Common myeloid progenitor, CD34-positive (primary cell): ENCODE data around the gene C5orf34.

Experiments
- CTCF ChIA-PET: fragments of 350-600 bp; sonication (Branson Sonifier 250); formaldehyde crosslinking; loops from one replicate; lab custom pipeline; 2021; ENCODE audit warnings: antibody characterized with exemption; lab: Charles Lee
- POLR2A ChIA-PET: fragments of 350-600 bp; sonication (Branson Sonifier 250); formaldehyde crosslinking; loops from one replicate; lab custom pipeline; 2021; ENCODE audit warnings: antibody characterized with exemption; lab: Charles Lee
- DNase-seq, 3 donors: peaks; one replicate each; pipeline versions ENCODE4 v3.0.0 to v3.0.0-alpha.2; 2013
- H3K27ac ChIP-seq, 2 experiments: 1 replicate in 1 of 2; 2 replicates in 1 of 2; pipeline ENCODE4 v1.7.0; 2013; ENCODE audit warnings: inconsistent platforms in 2 of 2, low read length in 2 of 2, mild to moderate bottlenecking in 2 of 2, low read depth in 1 of 2, moderate library complexity in 1 of 2; ENCODE audit not compliant: severe bottlenecking in 2 of 2, insufficient read depth in 1 of 2, poor library complexity in 1 of 2
- H3K27me3 ChIP-seq, 5 experiments: replicated peaks in 2 of 5; 1 replicate in 3 of 5; 2 replicates in 2 of 5; pipeline versions ENCODE4 v1.6.1 to v1.7.0; 2013; ENCODE audit warnings: low read length in 4 of 5, mild to moderate bottlenecking in 2 of 5, moderate library complexity in 2 of 5, inconsistent platforms in 1 of 5; ENCODE audit not compliant: insufficient read depth in 5 of 5, control insufficient read depth in 4 of 5
- H3K36me3 ChIP-seq, 4 experiments: 1 replicate in 2 of 4; 2 replicates in 2 of 4; pipeline versions ENCODE4 v1.6.1 to v1.7.0; 2013; ENCODE audit warnings: low read length in 3 of 4, control low read depth in 1 of 4, mild to moderate bottlenecking in 1 of 4; ENCODE audit not compliant: control insufficient read depth in 4 of 4, insufficient read depth in 4 of 4
- H3K4me1 ChIP-seq, 4 experiments: 1 replicate in 3 of 4; 2 replicates in 1 of 4; pipeline versions ENCODE4 v1.6.1 to v1.7.1; 2013; ENCODE audit warnings: low read length in 3 of 4, mild to moderate bottlenecking in 3 of 4, control low read depth in 1 of 4, inconsistent platforms in 1 of 4, moderate library complexity in 1 of 4; ENCODE audit not compliant: control insufficient read depth in 4 of 4, insufficient read depth in 4 of 4; ENCODE audit errors: control extremely low read depth in 1 of 4
- H3K4me3 ChIP-seq, 7 experiments: 1 replicate in 4 of 7; 2 replicates in 3 of 7; pipeline versions ENCODE4 v1.5.1 to v1.7.0; 2013; ENCODE audit warnings: mild to moderate bottlenecking in 7 of 7, low read length in 6 of 7, moderate library complexity in 6 of 7, inconsistent platforms in 2 of 7, low read depth in 2 of 7, control low read depth in 1 of 7; ENCODE audit not compliant: insufficient read depth in 4 of 7, control insufficient read depth in 1 of 7; ENCODE audit errors: extremely low read depth in 1 of 7
- H3K9me3 ChIP-seq, 5 experiments: 1 replicate in 4 of 5; 2 replicates in 1 of 5; pipeline versions ENCODE4 v1.6.1 to v1.7.1; 2013; ENCODE audit warnings: low read length in 4 of 5, mild to moderate bottlenecking in 2 of 5, inconsistent platforms in 1 of 5, low read depth in 1 of 5, moderate library complexity in 1 of 5; ENCODE audit not compliant: control insufficient read depth in 4 of 5, insufficient read depth in 2 of 5; ENCODE audit errors: control extremely low read depth in 1 of 5
- WGBS: methylation state at CpG from one replicate; pipeline ENCODE4 v1.1.5; 2013; ENCODE audit not compliant: insufficient coverage; 5-methylcytosine and 5-hydroxymethylcytosine counted together

C5orf34 gene

DNA sequence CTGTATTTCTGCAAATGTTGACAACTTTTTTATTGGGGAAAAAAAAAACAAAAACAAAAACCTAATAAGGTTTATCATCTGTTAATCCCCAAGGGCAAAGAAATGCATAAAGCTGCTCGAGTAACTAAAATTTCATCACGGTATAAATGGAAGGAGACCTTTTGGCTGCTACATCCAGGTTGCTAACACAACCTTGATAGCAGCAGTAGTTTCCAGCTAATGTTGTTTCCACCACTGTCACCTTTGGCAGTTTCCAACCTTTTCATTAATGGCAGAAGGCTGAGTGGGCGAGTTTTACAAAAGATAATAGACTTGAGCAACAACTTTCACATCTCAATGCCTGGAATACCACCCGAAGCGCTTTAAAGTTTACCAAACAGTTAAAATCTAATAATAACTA, 33.4 kb upstream of the C5orf34 start:
- Histone ChIP-seq H3K27ac (no peak overlapping the region), H3K27me3 (no peaks in the 10 kb centered on the region), H3K4me1 (peaks cover 0 to 14% (median 2%) of the 10 kb centered on the region in 4 experiments), H3K9me3 (no peaks in the 10 kb centered on the region), H3K4me3 (no peak overlapping the region), H3K36me3 (peaks cover 16 to 82% (median 58%) of the 10 kb centered on the region in 4 experiments)
- POLR2A ChIA-PET, result no interaction called here
- no peak for DNase-seq
- WGBS, result 95% methylated on average over 2 of the region's 5 CpGs
- CTCF ChIA-PET, result interaction anchor here (0.6 to 1.6 kb wide), 3 partner anchors 11 to 44 kb away, joined by 3 read pairs; no protein-coding TSS in a partner anchor

DNA sequence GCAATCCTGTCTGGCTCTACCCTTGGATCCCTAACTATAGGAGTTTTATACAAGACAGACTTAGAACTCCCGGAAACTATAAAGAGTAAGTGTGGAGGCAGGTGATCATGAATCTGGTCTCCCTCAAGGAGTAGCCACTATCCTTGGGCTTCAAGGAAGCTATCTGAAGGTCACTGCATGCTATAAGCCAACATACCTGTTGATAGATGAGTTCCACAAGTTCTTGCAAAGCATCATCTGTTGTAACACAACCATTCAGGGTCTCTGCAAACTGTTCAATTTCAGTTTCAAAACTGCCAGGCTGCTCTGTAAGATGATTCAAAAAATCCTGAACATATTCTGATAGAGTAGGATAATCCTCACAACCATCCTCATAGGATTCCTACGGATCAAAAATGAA, 32.6 kb upstream of the C5orf34 start:
- ChIA-PET POLR2A (no interaction called here), CTCF (interaction anchor here (1.2 to 1.6 kb wide), 2 partner anchors 10 to 27 kb away, joined by 3 read pairs; no protein-coding TSS in a partner anchor)
- H3K4me3 ChIP-seq, result no peak overlapping the region
- H3K27ac ChIP-seq, result no peak overlapping the region
- 100% methylated on average over 1 of the region's 2 CpGs for WGBS
- no peak for DNase-seq
- no peaks in the 10 kb centered on the region for H3K9me3 ChIP-seq
- H3K36me3 ChIP-seq, result peaks cover 16 to 83% (median 59%) of the 10 kb centered on the region in 4 experiments
- peaks cover 0 to 8% (median 1%) of the 10 kb centered on the region in 4 experiments for H3K4me1 ChIP-seq
- no peaks in the 10 kb centered on the region for H3K27me3 ChIP-seq

GRCh38 chr5:43543434-43543833, 28.5 kb upstream of the C5orf34 start:
- peak overlapping the region in 1 of 2 experiments; percentile 39 for H3K27ac ChIP-seq
- DNase-seq, result no peak
- H3K27me3 ChIP-seq, result no peaks in the 10 kb centered on the region
- peaks cover 17 to 86% (median 55%) of the 10 kb centered on the region in 4 experiments for H3K36me3 ChIP-seq
- no peaks in the 10 kb centered on the region for H3K4me1 ChIP-seq
- ChIA-PET CTCF (interaction anchor here (7.2 kb wide), 1 partner anchor 11 kb away, joined by 37 read pairs; no protein-coding TSS in a partner anchor), POLR2A (no interaction called here)
- H3K9me3 ChIP-seq, result no peaks in the 10 kb centered on the region
- no peak overlapping the region for H3K4me3 ChIP-seq

DNA sequence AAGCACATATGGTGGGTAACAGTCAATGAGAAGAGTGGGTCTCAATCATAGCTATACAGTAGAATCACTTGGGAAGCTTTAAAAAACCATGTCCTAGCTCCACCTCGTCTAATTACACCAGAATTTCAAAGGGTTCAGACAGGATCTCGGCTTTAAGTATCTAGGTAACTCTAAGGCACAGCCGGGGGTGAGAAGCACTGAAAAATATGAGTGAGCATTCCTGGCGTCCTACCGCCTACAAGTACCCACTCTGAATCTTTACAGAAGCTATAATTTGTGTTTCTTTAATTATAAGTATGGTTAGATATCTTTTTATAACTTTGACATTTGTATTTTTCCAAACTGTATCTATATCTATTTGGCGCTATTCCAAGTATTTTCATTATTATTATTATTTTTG, 25.8 kb upstream of the C5orf34 start:
- WGBS, result 88% methylated on average over 2 of the region's 6 CpGs
- no peak overlapping the region for H3K4me3 ChIP-seq
- H3K4me1 ChIP-seq, result no peaks in the 10 kb centered on the region
- no peaks in the 10 kb centered on the region for H3K9me3 ChIP-seq
- ChIA-PET POLR2A (no interaction called here), CTCF (interaction anchor here (1.0 to 7.2 kb wide), 2 partner anchors 9 to 13 kb away, joined by 5 to 37 read pairs; no protein-coding TSS in a partner anchor)
- no peaks in the 10 kb centered on the region for H3K27me3 ChIP-seq
- no peak overlapping the region for H3K27ac ChIP-seq
- DNase-seq, result no peak
- H3K36me3 ChIP-seq, result peaks cover 20 to 87% (median 50%) of the 10 kb centered on the region in 4 experiments

DNA sequence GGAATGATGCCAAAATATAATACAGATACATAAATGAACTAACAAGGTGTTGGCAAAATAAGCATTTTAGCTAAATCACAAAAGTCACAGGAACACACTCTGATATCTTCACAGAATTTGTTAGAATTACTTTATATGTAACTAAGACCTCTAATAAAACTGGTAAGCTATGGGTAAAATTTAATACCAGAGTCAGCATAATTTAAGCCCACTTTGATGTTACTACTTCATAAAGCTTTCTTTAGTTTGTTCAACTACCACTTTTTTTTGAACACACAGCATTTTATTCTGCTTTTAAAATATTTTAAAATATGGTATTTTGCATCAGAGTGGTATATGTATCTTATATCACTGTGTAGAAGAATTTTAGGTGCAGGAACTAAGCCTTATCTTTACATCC, 22.0 kb upstream of the C5orf34 start:
- CTCF ChIA-PET, result interaction anchor here (1.0 to 1.6 kb wide), 4 partner anchors 11 to 17 kb away, joined by 3 to 6 read pairs (median 3); no protein-coding TSS in a partner anchor
- H3K9me3 ChIP-seq, result no peaks in the 10 kb centered on the region
- POLR2A ChIA-PET, result no interaction called here
- DNase-seq, result no peak
- H3K4me3 ChIP-seq, result no peak overlapping the region
- no peak overlapping the region for H3K27ac ChIP-seq
- H3K4me1 ChIP-seq, result no peaks in the 10 kb centered on the region
- no peaks in the 10 kb centered on the region for H3K27me3 ChIP-seq
- peaks cover 16 to 89% (median 48%) of the 10 kb centered on the region in 4 experiments for H3K36me3 ChIP-seq

GRCh38 chr5:43533646-43534045, 18.7 kb upstream of the C5orf34 start:
- 100% methylated on average over 1 of the region's 2 CpGs for WGBS
- ChIA-PET CTCF (no interaction called here), POLR2A (no interaction called here)
- Histone ChIP-seq H3K27ac (no peak overlapping the region), H3K27me3 (no peaks in the 10 kb centered on the region), H3K4me1 (no peaks in the 10 kb centered on the region), H3K36me3 (peaks cover 22 to 88% (median 52%) of the 10 kb centered on the region in 4 experiments), H3K9me3 (no peaks in the 10 kb centered on the region), H3K4me3 (no peak overlapping the region)
- no peak for DNase-seq

- WGBS, result no CpG with 5 or more reads among the region's 2 CpGs
- DNase-seq, result no peak
- Histone ChIP-seq H3K36me3 (peaks cover 23 to 79% (median 51%) of the 10 kb centered on the region in 4 experiments), H3K27ac (no peak overlapping the region), H3K27me3 (no peaks in the 10 kb centered on the region), H3K9me3 (no peaks in the 10 kb centered on the region), H3K4me3 (no peak overlapping the region), H3K4me1 (no peaks in the 10 kb centered on the region)
- CTCF ChIA-PET, result no interaction called here
- POLR2A ChIA-PET, result no interaction called here
Observed at GRCh38 chr5:43530648-43531047, 15.7 kb upstream of the C5orf34 start.
